SK-N-SH treated with all-trans-retinoic acid at 6 μM for 48 hours (cell line): ENCODE data around the gene TOM1L1.

Experiments used
- ATAC-seq: fragments of 200-7000 bp; cut with Tn5 transposase; 3 replicates; pipeline ENCODE4 v1.9.1; 2020; ENCODE audit warnings: mild to moderate bottlenecking, moderate library complexity
- BACH2 ChIP-seq: fragments of 250-450 bp; sonication (Bioruptor Pico); IDR thresholded peaks from 2 replicates; pipeline ENCODE4 v1.9.0; 2021; ENCODE audit warnings: mild to moderate bottlenecking, borderline replicate concordance
- CSDC2 ChIP-seq: fragments of 250-450 bp; sonication (Bioruptor Pico); IDR thresholded peaks from 2 replicates; pipeline ENCODE4 v1.5.0; 2020; ENCODE audit warnings: mild to moderate bottlenecking, moderate library complexity
- GLIS3 ChIP-seq: fragments of 250-450 bp; sonication (Bioruptor Pico); IDR thresholded peaks from 2 replicates; pipeline ENCODE4 v1.5.0; 2020; ENCODE audit warnings: mild to moderate bottlenecking, moderate library complexity
- ISL1 ChIP-seq: fragments of 250-450 bp; sonication (Bioruptor Pico); IDR thresholded peaks from 2 replicates; pipeline ENCODE4 v2.1.2; 2022; ENCODE audit warnings: mild to moderate bottlenecking, moderate library complexity
- OSR1 ChIP-seq: fragments of 250-450 bp; sonication (Bioruptor Pico); IDR thresholded peaks from 2 replicates; pipeline ENCODE4 v1.8.0; 2022; ENCODE audit warnings: moderate library complexity, mild to moderate bottlenecking, inconsistent platforms
- PATZ1 ChIP-seq: fragments of 250-450 bp; sonication (Bioruptor Pico); IDR thresholded peaks from 2 replicates; pipeline ENCODE4 v1.8.0; 2020; ENCODE audit warnings: mild to moderate bottlenecking, moderate library complexity, borderline replicate concordance
- POU6F1 ChIP-seq: fragments of 250-450 bp; sonication (Bioruptor Pico); IDR thresholded peaks from 2 replicates; pipeline ENCODE4 v1.8.0; 2021; ENCODE audit warnings: low read depth, mild to moderate bottlenecking, moderate library complexity, borderline replicate concordance
- PPARA ChIP-seq: fragments of 250-450 bp; sonication (Bioruptor Pico); IDR thresholded peaks from 2 replicates; pipeline ENCODE4 v1.5.0; 2020; ENCODE audit warnings: mild to moderate bottlenecking, borderline replicate concordance
- RARB ChIP-seq: fragments of 250-450 bp; sonication (Bioruptor Pico); IDR thresholded peaks from 2 replicates; pipeline ENCODE4 v1.8.0; 2021; ENCODE audit warnings: mild to moderate bottlenecking, moderate library complexity
- TCF4 ChIP-seq: fragments of 250-450 bp; sonication (Bioruptor Pico); IDR thresholded peaks from 2 replicates; pipeline ENCODE4 v1.8.0; 2021; ENCODE audit warnings: mild to moderate bottlenecking, moderate library complexity, borderline replicate concordance
- ZC3H10 ChIP-seq: fragments of 250-450 bp; sonication (Bioruptor Pico); IDR thresholded peaks from 2 replicates; pipeline ENCODE4 v1.5.1; 2021; ENCODE audit warnings: mild to moderate bottlenecking, moderate library complexity
- ZFP3 ChIP-seq: fragments of 250-450 bp; sonication (Bioruptor Pico); IDR thresholded peaks from 2 replicates; pipeline ENCODE4 v1.5.0; 2020; ENCODE audit warnings: mild to moderate bottlenecking, moderate library complexity
- ZFP30 ChIP-seq: fragments of 450-650 bp; formaldehyde crosslinking; IDR thresholded peaks from 2 replicates; pipeline ENCODE4 v1.5.0; 2022; ENCODE audit warnings: mild to moderate bottlenecking, moderate library complexity
- ZNF565 ChIP-seq: fragments of 450-650 bp; formaldehyde crosslinking; conservative IDR thresholded peaks from 2 replicates; pipeline ENCODE4 v1.5.0; 2020; ENCODE audit warnings: low read depth, mild to moderate bottlenecking, moderate library complexity
- ZNF70 ChIP-seq: fragments of 450-650 bp; formaldehyde crosslinking; IDR thresholded peaks from 2 replicates; pipeline ENCODE4 v1.5.0; 2020; ENCODE audit warnings: mild to moderate bottlenecking, moderate library complexity
- TF ChIP-seq, protein P1 (sequence below): fragments of 250-450 bp; sonication (Bioruptor Pico); IDR thresholded peaks from 2 replicates; pipeline ENCODE4 v1.5.0; 2020; ENCODE audit warnings: mild to moderate bottlenecking, moderate library complexity

The TOM1L1 gene

DNA sequence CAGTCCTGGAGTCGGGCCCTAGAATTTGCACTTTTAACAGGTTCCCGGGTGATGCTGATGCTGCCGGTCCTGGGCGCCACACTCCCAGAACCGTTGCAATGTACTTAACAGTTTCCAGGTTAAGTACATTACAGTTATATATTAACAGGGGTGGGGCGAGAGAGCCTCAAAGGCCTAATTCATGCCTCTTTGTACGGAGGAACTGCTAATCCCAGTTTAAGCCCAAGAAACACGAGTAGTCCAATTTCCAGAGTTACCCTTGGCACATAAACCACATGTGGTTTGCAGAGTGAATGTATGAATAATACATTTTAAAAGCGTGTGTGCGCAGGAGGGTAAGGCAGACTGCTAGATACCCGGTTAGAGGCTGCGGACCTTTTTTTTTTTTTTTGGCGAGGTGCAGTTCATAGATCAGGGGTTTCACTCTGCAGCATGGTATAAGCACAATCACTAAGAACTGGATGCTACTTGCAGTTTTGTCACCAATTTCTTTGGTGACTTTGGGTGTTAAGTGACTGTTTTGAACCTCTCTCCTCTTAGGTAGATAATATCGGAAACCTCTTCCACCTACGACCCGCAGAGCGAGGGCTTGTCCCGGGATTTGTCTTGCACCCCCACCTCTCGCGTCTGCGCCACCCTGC, 67.1 kb downstream of the TOM1L1 start:
- TF ChIP-seq ZNF565 (CRISPR knock-in tag) (no peak), ZNF70 (CRISPR knock-in tag) (no peak), OSR1 (CRISPR knock-in tag) (no peak), ISL1 (CRISPR knock-in tag) (no peak), PPARA (CRISPR knock-in tag) (no peak), BACH2 (CRISPR knock-in tag) (no peak)
- TF ChIP-seq, protein P1, sequence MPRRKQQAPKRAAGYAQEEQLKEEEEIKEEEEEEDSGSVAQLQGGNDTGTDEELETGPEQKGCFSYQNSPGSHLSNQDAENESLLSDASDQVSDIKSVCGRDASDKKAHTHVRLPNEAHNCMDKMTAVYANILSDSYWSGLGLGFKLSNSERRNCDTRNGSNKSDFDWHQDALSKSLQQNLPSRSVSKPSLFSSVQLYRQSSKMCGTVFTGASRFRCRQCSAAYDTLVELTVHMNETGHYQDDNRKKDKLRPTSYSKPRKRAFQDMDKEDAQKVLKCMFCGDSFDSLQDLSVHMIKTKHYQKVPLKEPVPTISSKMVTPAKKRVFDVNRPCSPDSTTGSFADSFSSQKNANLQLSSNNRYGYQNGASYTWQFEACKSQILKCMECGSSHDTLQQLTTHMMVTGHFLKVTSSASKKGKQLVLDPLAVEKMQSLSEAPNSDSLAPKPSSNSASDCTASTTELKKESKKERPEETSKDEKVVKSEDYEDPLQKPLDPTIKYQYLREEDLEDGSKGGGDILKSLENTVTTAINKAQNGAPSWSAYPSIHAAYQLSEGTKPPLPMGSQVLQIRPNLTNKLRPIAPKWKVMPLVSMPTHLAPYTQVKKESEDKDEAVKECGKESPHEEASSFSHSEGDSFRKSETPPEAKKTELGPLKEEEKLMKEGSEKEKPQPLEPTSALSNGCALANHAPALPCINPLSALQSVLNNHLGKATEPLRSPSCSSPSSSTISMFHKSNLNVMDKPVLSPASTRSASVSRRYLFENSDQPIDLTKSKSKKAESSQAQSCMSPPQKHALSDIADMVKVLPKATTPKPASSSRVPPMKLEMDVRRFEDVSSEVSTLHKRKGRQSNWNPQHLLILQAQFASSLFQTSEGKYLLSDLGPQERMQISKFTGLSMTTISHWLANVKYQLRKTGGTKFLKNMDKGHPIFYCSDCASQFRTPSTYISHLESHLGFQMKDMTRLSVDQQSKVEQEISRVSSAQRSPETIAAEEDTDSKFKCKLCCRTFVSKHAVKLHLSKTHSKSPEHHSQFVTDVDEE: no peak

GRCh38 chr17:54968262-54968987, 67.8 kb downstream of the TOM1L1 start, which contains the start of the genes COX11 and STXBP4:
Gene COX11, minus strand, starts transcription at chr17:54968654. Its CDS starts 8 bp downstream, at chr17:54968646.
Gene STXBP4, plus strand, starts transcription at chr17:54968765. Its CDS starts 17,455 bp downstream, at chr17:54986220.
- TF ChIP-seq GLIS3 (CRISPR knock-in tag) (no peak), RARB (CRISPR knock-in tag) (no peak), ZFP3 (CRISPR knock-in tag) (0 out of 2 replicates have a peak, but pooled peaks have one; percentile 33)
- peak; percentile 97 for ATAC-seq

More for the DNA sequence above, 67.1 kb downstream of the TOM1L1 start:
- ATAC-seq: peak; percentile 36

- no peak for TF ChIP-seq POU6F1 (CRISPR knock-in tag)
- no peak for TF ChIP-seq ZFP3 (CRISPR knock-in tag)
- TF ChIP-seq, protein P1: no peak
- TF ChIP-seq TCF4: no peak
- TF ChIP-seq ZC3H10 (CRISPR knock-in tag): no peak
- no peak for TF ChIP-seq ZFP30 (CRISPR knock-in tag)
- no peak for TF ChIP-seq RARB (CRISPR knock-in tag)
- TF ChIP-seq OSR1 (CRISPR knock-in tag): no peak
- no peak for TF ChIP-seq PATZ1 (CRISPR knock-in tag)
- TF ChIP-seq CSDC2 (CRISPR knock-in tag): no peak
- no peak for TF ChIP-seq ZNF565 (CRISPR knock-in tag)
- TF ChIP-seq BACH2 (CRISPR knock-in tag): no peak; the same call in 1 of the 2 replicates
- peak; percentile 69 for ATAC-seq
These were observed 68.3 kb downstream of the TOM1L1 start for GRCh38 chr17:54968988-54969332.
